Brain microvascular endothelial cell (primary cell): ENCODE data around the gene RELL1.
A peak's percentile ranks its signal among the peaks of the same experiment; 100 is the strongest.

Experiments
- DNase-seq: peaks from one replicate; pipeline ENCODE4 v3.0.0-alpha.2; 2020
- H3K27ac ChIP-seq: fragments of 250-450 bp; sonication (Bioruptor Pico); 2 replicates; pipeline ENCODE4 v1.5.1; 2020; ENCODE audit warnings: mild to moderate bottlenecking, moderate library complexity
- H3K27me3 ChIP-seq: fragments of 250-450 bp; sonication (Bioruptor Pico); replicated peaks from 2 replicates; pipeline ENCODE4 v1.5.1; 2020; ENCODE audit warnings: mild to moderate bottlenecking
- H3K36me3 ChIP-seq: fragments of 250-450 bp; sonication (Bioruptor Pico); replicated peaks from 2 replicates; pipeline ENCODE4 v1.5.1; 2020; ENCODE audit warnings: mild to moderate bottlenecking
- H3K4me3 ChIP-seq: 2 replicates; pipeline ENCODE4 v1.5.1; 2011; ENCODE audit warnings: low read depth, mild to moderate bottlenecking, control low read depth, low read length, moderate library complexity
- CTCF ChIP-seq: IDR thresholded peaks from 2 replicates; pipeline ENCODE4 v1.5.1; 2011; ENCODE audit warnings: low read depth, mild to moderate bottlenecking, moderate library complexity, low read length, control low read depth, inconsistent platforms; ENCODE audit errors: missing control alignments
- in situ Hi-C: cut with HindIII; loops from 2 replicates; pipeline ENCODE4 v1.10.0; 2017; ENCODE audit warnings: low sequenced_read_pairs, low pct_ligation_motif_present

The RELL1 gene

DNA sequence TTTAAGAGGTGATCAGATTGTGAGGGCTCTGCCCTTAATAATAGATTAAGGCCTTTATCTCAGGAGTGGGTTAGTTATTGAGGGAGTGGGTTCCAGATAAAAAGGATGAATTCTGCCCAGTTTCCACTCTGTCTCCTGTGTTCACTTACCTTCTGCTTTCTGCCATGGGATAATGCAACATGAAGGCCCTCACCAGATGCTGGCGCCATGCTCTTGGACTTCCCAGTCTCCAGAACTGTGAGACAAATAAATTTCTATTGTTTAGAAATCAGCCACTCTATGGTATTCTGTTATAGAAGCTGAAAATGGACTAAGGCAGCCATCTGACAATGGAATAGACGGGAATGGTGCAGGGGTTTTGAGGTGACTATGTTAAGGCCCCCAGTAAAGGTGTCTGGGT lies 6.9 kb upstream of the RELL1 start:
- DNase-seq, result no peak
- in situ Hi-C loops, result no loop called here
- Histone ChIP-seq H3K36me3 (no peaks in the 10 kb centered on the region), H3K27me3 (no peaks in the 10 kb centered on the region), H3K27ac (peak overlapping the region; percentile 76), H3K4me3 (no peak overlapping the region)
- TF ChIP-seq CTCF, result no peak

DNA sequence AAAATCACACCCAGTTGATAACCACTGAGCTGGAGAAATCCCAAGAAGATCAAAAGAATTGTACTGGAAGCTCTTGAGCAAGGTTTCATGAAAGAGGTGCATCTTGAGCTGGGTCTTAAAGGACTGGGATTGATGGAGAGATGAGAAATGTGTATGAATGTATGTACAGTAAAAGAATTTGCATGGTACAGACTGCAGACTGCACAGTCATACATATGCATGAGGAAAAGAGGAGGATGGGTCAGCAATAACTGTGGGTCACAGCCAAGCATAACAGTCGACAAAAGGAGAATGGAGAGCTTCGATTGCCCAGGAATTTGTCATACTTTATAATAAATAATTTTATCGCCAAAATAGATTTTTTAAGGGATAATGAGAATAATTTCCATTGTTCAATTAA lies 4.8 kb upstream of the RELL1 start:
- H3K4me3 ChIP-seq, result no peak overlapping the region
- in situ Hi-C loops, result no loop called here
- peaks cover 1% of the 10 kb centered on the region for H3K36me3 ChIP-seq
- H3K27me3 ChIP-seq, result no peaks in the 10 kb centered on the region
- DNase-seq, result peak; percentile 36
- H3K27ac ChIP-seq, result no peak overlapping the region
- no peak for TF ChIP-seq CTCF

DNA sequence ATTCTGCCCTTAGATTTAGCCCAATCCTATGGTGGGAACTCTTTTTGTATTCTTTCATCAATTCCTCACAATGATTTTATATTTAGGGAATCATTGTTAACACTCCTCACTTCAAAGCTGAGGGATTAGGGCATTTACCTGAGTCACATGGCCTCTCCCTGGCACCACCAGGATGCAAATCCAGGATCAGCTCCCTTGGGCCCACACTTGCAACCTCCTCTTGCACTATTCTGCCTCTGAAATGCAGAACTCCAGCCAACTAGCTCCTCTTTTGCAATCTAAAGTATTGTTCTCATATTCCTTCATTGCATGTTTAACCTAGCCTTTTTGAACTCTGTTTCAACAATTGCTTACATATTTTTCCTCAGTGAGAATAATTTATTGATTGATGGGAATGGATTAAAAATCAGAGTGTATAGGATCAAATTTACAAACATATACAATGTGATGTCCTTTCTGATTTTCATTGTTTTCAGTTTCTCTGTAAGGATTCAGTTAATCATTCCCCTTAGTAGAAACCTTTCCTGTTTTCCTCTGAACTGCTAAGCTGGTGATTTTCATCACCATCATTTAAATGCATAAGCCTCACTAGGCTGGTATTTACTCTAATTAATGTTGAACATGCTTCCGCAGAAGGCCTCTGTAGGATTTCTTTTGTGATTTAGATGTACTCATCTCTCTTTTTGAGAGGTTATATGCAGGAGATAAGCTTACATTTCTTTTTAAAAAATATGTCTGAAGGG lies 3.3 kb upstream of the RELL1 start:
- H3K27me3 ChIP-seq, result no peaks in the 10 kb centered on the region
- H3K27ac ChIP-seq, result no peak overlapping the region
- TF ChIP-seq CTCF, result no peak
- no peak for DNase-seq
- in situ Hi-C loops, result no loop called here
- no peak overlapping the region for H3K4me3 ChIP-seq
- peaks cover 2% of the 10 kb centered on the region for H3K36me3 ChIP-seq

DNA sequence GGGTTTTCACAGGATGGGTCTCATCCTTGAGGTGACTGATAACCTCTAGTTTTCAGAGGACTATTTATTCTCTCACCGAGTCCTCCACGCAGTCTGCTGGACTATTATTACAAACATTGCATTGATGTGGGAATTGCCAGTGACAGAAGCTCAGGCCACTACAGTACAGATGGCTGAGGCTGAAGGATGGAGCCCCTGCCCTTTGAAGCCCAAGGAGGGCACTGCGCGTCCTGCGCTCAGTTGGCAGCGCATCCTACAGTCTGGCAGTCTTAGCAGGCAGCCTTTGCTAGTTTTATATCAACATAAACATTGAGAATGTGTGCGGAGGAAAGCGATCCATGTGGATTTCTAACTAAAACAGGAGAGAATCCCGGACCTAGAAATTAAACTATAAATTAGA lies 1.5 kb upstream of the RELL1 start:
- no peak for DNase-seq
- H3K4me3 ChIP-seq, result no peak overlapping the region
- H3K36me3 ChIP-seq, result peaks cover 2% of the 10 kb centered on the region
- H3K27me3 ChIP-seq, result no peaks in the 10 kb centered on the region
- no peak for TF ChIP-seq CTCF
- H3K27ac ChIP-seq, result no peak overlapping the region
- in situ Hi-C loops, result no loop called here

GRCh38 chr4:37687194-37687562 lies 1.0 kb upstream of the RELL1 start:
- in situ Hi-C loops, result no loop called here
- Histone ChIP-seq H3K27ac (no peak overlapping the region), H3K4me3 (peak overlapping the region; percentile 64), H3K36me3 (peaks cover 2% of the 10 kb centered on the region), H3K27me3 (no peaks in the 10 kb centered on the region)
- no peak for TF ChIP-seq CTCF
- no peak for DNase-seq

GRCh38 chr4:37685823-37686372 lies 278 bp downstream of the RELL1 start:
- TF ChIP-seq CTCF, result no peak
- Histone ChIP-seq H3K27me3 (no peaks in the 10 kb centered on the region), H3K36me3 (peaks cover 2% of the 10 kb centered on the region), H3K4me3 (peak overlapping the region; percentile 85), H3K27ac (peak overlapping the region; percentile 91)
- peak; percentile 26 for DNase-seq
- in situ Hi-C loops, result no loop called here
